GM19240 (cell line): Measurements from ENCODE around the gene TIMM22.
"Not testable (repeated sequence)": the region's sequence is repeated elsewhere in the genome, so short reads cannot be mapped to it uniquely, and the experiment has no call there.

ENCODE experiments used
- DNase-seq: peaks from one replicate; pipeline ENCODE4 v3.0.0; 2011; ENCODE audit warnings: low spot score; ENCODE audit not compliant: insufficient read length

The TIMM22 gene

GRCh38 chr17:971861-972260, 25.1 kb upstream of the TIMM22 start:
- not testable (repeated sequence) for DNase-seq

GRCh38 chr17:973053-973452, 23.9 kb upstream of the TIMM22 start:
- DNase-seq: no peak

GRCh38 chr17:974778-975177, 22.2 kb upstream of the TIMM22 start:
- not testable (repeated sequence) for DNase-seq

- DNase-seq: no peak
Observed at GRCh38 chr17:975371-975915, 21.5 kb upstream of the TIMM22 start.

- DNase-seq: no peak
Observed at GRCh38 chr17:976312-976711, 20.6 kb upstream of the TIMM22 start.

GRCh38 chr17:977166-977565, 19.8 kb upstream of the TIMM22 start:
- DNase-seq: no peak

GRCh38 chr17:978103-979093, 18.5 kb upstream of the TIMM22 start:
- no peak for DNase-seq

- DNase-seq: no peak
Observed at GRCh38 chr17:979212-979538, 17.8 kb upstream of the TIMM22 start.

- peak; percentile 91 for DNase-seq
Observed at GRCh38 chr17:979539-980405, 17.2 kb upstream of the TIMM22 start, which contains the start of gene NXN. NXN (minus strand) TSS chr17:979776.

- DNase-seq: peak; percentile 66
Observed at GRCh38 chr17:980406-981291, 16.3 kb upstream of the TIMM22 start.

- no peak for DNase-seq
Observed at GRCh38 chr17:981292-981658, 15.7 kb upstream of the TIMM22 start.

- no peak for DNase-seq
Observed at GRCh38 chr17:983921-984320, 13.0 kb upstream of the TIMM22 start.

- DNase-seq: no peak
Observed at GRCh38 chr17:986322-986929, 10.5 kb upstream of the TIMM22 start.

- no peak for DNase-seq
Observed at GRCh38 chr17:987931-988330, 9.0 kb upstream of the TIMM22 start.

GRCh38 chr17:988561-988960, 8.4 kb upstream of the TIMM22 start:
- DNase-seq: no peak

GRCh38 chr17:992933-993332, 4.0 kb upstream of the TIMM22 start:
- DNase-seq: no peak

GRCh38 chr17:995324-995723, 1.6 kb upstream of the TIMM22 start:
- not testable (repeated sequence) for DNase-seq

- DNase-seq: no peak
Observed at GRCh38 chr17:998111-998510, 1.2 kb downstream of the TIMM22 start.

- no peak for DNase-seq
Observed at GRCh38 chr17:1000597-1001461, 3.9 kb downstream of the TIMM22 start.
